ENCODE results near the gene PPIB. TPM values are rescaled to one million over a fixed set of nuclear protein-coding genes. Genes with fewer than 3 reads are reported as not detected.
A peak's percentile ranks its signal among the peaks of the same experiment; 100 is the strongest.

Gene PPIB
- total RNA-seq, 1 donor: 954 TPM

DNA sequence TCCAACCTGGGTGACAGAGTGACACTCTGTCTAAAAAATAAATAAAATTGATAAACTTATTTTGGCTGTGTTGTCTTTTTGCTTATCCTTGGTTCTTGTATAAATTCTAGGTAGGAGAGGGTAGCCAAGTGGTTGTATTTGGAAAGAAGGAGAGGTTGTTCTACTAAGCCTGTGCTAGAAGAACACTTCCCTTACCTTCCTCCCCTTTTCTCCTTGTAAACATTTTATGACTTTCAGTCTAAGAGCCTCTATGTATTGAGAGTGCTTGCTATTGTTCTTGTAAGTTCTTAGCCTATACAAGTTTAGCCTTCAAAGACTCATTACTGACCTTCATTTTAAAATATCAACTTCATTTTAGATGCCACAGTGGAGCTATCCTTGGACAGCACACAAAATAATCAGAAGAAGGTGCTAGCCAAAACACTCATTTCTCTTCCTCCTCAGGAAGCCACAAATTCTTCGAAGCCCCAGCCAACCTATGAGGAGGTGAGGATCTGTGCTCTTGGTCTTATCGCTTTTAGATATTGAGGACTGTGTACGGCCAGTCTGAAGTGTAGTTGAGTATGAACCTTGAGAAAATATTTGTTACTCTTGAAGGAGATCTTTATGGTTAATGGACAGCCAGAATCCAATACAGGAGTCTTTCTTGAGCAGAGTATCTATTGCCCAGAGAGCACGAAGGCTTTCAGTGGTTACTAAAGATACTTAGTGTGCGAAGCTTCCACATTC lies 44.9 kb downstream of the PPIB start:
- no peaks in the 10 kb centered on the region for H4K20me1 ChIP-seq (ENCODE audit: insufficient read depth, low read length)
- H3K27ac ChIP-seq (ENCODE audit: low read depth, low read length): no peak overlapping the region
- peaks cover 13% of the 10 kb centered on the region for H3K79me2 ChIP-seq (ENCODE audit: insufficient read depth, low read length)
- no peaks in the 10 kb centered on the region for H3K27me3 ChIP-seq (ENCODE audit: insufficient read depth, low read length)
- peaks cover 74% of the 10 kb centered on the region for H3K36me3 ChIP-seq (ENCODE audit: insufficient read depth, low read length)
- peaks cover 4% of the 10 kb centered on the region for H3K4me1 ChIP-seq (ENCODE audit: insufficient read depth, low read length)
- TF ChIP-seq CTCF (IDR thresholded peaks at IDR 0.05; ENCODE audit: extremely low read depth, low read depth, low read length): no peak
- H3K9me3 ChIP-seq (ENCODE audit: low read depth, low read length): no peaks in the 10 kb centered on the region
- no peak for DNase-seq (ENCODE audit: insufficient read length, low spot score, missing footprints)
- H3K4me3 ChIP-seq (ENCODE audit: insufficient read depth, low read length): no peak overlapping the region
- H2AFZ ChIP-seq (ENCODE audit: low read length): no peak overlapping the region
- no peak overlapping the region for H3K4me2 ChIP-seq (ENCODE audit: insufficient read depth, low read length)

DNA sequence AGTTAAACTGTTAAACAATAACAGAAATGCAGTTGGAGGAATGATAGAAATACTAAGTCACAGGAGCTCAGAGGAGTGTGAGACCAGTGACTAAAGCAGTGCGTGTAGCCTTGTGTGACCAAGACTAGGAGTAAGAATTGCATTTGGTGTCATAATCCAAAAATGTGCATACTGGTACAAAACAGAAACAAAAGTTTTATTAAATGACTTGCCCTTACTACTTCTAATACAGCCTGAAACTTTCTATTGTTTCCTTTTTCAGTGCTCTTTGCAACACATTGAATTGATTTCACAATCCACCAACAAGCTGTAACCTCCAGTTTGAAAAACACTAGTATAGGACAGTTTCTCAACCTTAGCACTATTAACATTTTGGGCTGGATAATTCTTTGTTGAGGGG lies 49.9 kb downstream of the PPIB start:
- Histone ChIP-seq H3K36me3 (ENCODE audit: insufficient read depth, low read length) (peaks cover 28% of the 10 kb centered on the region), H3K9me3 (ENCODE audit: low read depth, low read length) (no peaks in the 10 kb centered on the region), H4K20me1 (ENCODE audit: insufficient read depth, low read length) (peaks cover 25% of the 10 kb centered on the region), H3K4me3 (ENCODE audit: insufficient read depth, low read length) (no peak overlapping the region), H2AFZ (ENCODE audit: low read length) (no peak overlapping the region), H3K4me1 (ENCODE audit: insufficient read depth, low read length) (peaks cover 14% of the 10 kb centered on the region), H3K4me2 (ENCODE audit: insufficient read depth, low read length) (no peak overlapping the region), H3K27ac (ENCODE audit: low read depth, low read length) (peak overlapping the region; percentile 42), H3K27me3 (ENCODE audit: insufficient read depth, low read length) (no peaks in the 10 kb centered on the region), H3K79me2 (ENCODE audit: insufficient read depth, low read length) (peaks cover 57% of the 10 kb centered on the region)
- TF ChIP-seq CTCF (IDR thresholded peaks at IDR 0.05; ENCODE audit: extremely low read depth, low read depth, low read length): no peak
- DNase-seq (ENCODE audit: insufficient read length, low spot score, missing footprints): no peak

GRCh38 chr15:64112073-64112772 lies 50.6 kb downstream of the PPIB start:
- Histone ChIP-seq H3K4me1 (ENCODE audit: insufficient read depth, low read length) (peaks cover 14% of the 10 kb centered on the region), H3K4me3 (ENCODE audit: insufficient read depth, low read length) (no peak overlapping the region), H3K9me3 (ENCODE audit: low read depth, low read length) (no peaks in the 10 kb centered on the region), H3K27ac (ENCODE audit: low read depth, low read length) (peak overlapping the region; percentile 42), H3K4me2 (ENCODE audit: insufficient read depth, low read length) (no peak overlapping the region), H3K27me3 (ENCODE audit: insufficient read depth, low read length) (no peaks in the 10 kb centered on the region), H4K20me1 (ENCODE audit: insufficient read depth, low read length) (peaks cover 27% of the 10 kb centered on the region), H3K36me3 (ENCODE audit: insufficient read depth, low read length) (peaks cover 24% of the 10 kb centered on the region), H2AFZ (ENCODE audit: low read length) (no peak overlapping the region), H3K79me2 (ENCODE audit: insufficient read depth, low read length) (peaks cover 63% of the 10 kb centered on the region)
- DNase-seq (ENCODE audit: insufficient read length, low spot score, missing footprints): peak; percentile 22
- no peak for TF ChIP-seq CTCF (IDR thresholded peaks at IDR 0.05; ENCODE audit: extremely low read depth, low read depth, low read length)

GRCh38 chr15:64111679-64112050 lies 51.2 kb downstream of the PPIB start:
- peaks cover 14% of the 10 kb centered on the region for H3K4me1 ChIP-seq (ENCODE audit: insufficient read depth, low read length)
- no peaks in the 10 kb centered on the region for H3K9me3 ChIP-seq (ENCODE audit: low read depth, low read length)
- no peak overlapping the region for H3K4me2 ChIP-seq (ENCODE audit: insufficient read depth, low read length)
- DNase-seq (ENCODE audit: insufficient read length, low spot score, missing footprints): peak; percentile 75
- H3K27me3 ChIP-seq (ENCODE audit: insufficient read depth, low read length): no peaks in the 10 kb centered on the region
- H2AFZ ChIP-seq (ENCODE audit: low read length): no peak overlapping the region
- peaks cover 68% of the 10 kb centered on the region for H3K79me2 ChIP-seq (ENCODE audit: insufficient read depth, low read length)
- H3K27ac ChIP-seq (ENCODE audit: low read depth, low read length): peak overlapping the region; percentile 42
- no peak overlapping the region for H3K4me3 ChIP-seq (ENCODE audit: insufficient read depth, low read length)
- peaks cover 33% of the 10 kb centered on the region for H4K20me1 ChIP-seq (ENCODE audit: insufficient read depth, low read length)
- no peak for TF ChIP-seq CTCF (IDR thresholded peaks at IDR 0.05; ENCODE audit: extremely low read depth, low read depth, low read length)
- H3K36me3 ChIP-seq (ENCODE audit: insufficient read depth, low read length): peaks cover 24% of the 10 kb centered on the region

Data from osteoblast (primary cell).